ENCODE data around the gene COG5.

COG5 gene

DNA sequence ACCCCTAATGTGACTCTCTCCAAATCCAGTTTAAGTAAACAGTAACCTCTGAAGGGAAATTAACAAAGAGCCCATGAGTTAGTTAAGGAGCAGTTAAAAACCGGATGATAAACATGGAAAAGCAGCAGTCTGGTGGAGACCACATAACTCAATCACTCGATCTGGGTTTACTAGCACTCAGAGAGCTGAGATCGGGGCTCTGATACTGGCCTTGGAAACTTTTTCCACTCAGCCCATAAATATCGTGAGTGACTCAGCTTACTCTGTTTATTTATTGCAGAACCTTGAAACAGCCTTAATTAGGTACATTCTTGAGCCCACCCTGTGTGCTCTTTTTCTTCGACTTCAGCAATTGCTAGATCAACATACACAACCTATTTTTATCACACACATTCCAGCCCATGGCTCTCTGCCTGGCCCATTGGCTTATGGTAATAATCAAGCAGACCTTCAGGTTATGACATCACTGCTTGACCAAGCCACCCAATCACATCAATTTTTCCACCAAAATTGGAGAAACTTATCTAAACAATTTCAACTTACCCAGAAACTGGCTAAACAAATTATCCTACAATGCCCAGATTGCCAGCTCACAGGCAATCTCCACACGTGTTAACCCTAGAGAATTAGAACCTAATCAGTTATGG, 176.0 kb downstream of the COG5 start:
- DNase-seq: no peak

DNA sequence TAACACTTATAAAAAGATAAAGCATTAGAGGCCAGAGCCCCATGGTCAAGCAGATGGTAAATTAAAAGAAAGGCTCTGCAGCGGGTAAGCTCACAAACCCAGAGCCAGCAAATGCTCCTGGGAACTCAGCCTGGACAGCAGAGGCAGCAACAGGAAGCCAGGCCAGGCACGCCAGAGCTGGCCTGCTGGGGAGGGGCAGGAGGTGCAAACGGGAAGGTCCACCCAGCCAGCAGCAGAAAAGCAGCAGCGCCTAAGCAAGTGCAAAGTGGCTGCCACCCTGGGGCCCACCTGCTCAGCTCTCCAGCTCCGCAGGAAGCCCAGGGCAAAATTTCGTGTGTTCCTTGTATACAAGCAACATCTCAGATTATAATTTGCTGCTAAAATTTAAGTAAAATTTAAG, 176.6 kb downstream of the COG5 start:
- no peak for DNase-seq

DNA sequence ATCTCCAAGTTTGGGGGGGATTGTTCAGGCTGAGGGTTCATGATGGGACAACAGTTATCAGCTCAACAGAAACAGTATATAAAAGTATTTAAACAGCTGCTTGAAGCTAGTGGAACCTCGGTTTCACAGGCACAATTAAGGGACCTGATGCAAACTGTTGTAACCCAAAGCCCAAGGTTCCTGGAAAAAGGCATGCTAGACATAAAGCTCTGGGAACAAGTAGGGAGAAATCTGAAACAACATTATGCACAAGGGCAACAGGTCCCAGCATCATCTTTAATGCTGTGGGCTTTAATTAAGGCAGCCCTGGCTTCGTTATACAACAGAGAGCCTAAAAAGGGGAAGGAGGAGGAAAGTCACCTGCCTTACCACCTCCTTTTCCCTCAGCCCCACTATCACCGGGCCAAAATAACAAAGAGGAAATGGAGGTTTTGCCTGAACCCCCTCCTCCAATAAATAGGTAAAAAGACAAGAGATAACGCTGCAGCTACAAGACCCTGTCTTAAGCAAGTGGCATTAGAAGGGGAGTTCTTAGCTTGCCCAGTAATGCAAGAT, 177.1 kb downstream of the COG5 start:
- no peak for DNase-seq

DNA sequence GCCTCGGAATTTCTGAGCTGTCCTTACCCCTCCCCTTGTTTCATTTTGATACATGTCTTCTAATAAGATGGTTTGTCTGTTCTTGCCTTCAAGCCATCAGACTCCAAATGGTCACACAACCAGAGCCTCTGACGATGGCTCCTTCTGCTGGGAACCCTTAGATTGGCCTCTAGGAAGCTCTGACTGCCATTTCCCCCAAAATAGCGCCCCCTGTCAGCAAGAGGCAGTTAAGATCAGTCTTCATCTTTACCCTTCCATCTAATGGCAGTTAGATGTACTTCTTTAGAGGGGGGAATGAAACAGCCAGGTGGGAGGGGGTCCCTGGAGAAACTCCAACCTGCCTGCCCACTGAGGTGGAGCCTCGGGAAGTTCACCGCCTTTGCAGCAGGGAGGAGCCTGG, 179.7 kb downstream of the COG5 start:
- no peak for DNase-seq

DNA sequence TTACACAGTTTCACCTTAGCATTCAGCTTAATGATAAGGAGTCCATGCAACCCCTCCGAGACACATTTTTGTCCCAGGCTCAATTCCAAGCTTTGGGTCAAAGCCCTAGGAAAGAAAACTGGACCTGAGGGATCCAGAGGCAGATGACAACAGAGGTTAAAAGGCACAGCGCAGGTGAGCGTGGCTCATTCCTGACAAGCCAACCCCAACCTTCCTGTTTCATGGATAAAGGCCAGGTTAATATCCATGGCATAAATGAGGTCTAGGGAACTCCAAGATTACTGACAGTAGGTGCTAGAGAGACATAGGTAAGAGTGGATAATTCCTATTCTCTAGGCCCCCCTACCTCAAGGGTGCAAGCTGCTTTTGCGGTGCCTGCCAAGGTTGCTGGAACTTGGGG, 180.5 kb downstream of the COG5 start:
- DNase-seq: no peak

DNA sequence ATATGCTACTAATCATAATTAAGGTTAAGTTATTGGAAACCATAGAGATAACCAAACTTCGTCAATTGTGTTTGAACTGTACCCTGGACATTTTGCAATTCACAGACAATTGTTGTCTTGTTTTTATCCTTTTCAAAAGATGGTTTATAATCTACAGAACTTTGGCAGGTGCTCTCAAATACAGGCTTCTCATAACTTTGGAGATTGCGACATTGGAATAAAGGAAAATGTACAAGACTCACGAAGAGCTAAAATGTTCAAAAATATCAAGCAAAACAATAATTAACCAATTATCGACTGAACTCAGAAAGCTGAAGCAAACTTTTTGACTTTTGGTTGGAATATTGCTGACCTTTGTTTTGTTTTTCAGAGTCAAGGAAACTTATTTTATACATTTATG, 182.3 kb downstream of the COG5 start:
- no peak for DNase-seq

DNA sequence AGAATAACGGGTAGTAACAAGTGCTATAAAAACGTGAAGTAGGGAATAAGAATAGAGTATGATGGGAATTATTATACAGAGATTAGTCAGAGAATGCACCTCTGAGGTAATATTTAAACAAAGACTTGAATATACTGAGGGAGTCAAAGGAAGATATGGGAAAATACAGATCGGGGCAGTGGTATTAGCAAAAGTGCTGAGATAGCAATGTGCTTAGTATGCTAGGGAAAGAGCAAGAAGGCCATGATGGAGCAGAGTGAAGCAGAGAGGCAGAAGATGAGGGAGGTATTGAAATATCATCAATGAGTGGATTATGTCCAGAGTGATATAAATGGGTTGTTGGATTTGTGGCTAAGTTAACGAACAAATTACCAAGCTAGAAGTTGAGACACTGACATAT, 190.4 kb downstream of the COG5 start:
- no peak for DNase-seq

DNA sequence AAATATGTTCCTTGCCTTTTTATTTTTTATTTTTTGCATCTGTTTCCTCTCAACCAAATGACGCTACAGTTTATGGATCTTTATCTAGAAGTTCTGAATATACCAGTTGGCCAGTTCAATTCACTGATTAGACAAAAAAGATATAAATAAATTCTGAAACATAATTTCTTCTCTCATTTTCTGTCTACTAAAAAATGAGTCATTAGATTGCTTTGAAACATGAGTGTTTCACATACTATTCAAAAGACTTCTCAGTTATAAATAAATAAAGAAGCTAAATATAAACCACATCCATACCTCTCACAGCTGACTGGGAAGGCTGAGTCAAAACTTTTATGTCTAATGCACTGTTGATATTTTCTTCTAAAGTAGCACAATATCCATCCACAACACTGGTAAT, 191.4 kb downstream of the COG5 start:
- DNase-seq: no peak

DNA sequence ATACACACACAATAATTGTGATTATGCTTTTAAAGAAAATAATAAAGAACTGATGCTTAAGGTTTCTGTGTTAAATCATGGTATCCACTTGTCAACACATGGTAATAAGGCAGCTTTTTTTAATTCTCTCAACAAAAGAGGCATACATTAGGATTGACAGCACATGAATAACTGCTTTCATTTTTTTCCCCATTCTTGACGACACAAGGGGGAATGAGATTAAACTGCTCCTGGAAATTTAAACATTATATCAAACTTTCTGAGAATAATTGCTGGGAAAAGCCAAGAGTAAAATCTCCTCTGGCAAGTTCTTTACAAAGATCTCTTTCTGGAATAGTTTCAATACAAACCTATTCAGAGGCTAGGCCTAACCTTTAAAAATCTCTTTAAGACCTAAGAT, 192.9 kb downstream of the COG5 start:
- DNase-seq: no peak

DNA sequence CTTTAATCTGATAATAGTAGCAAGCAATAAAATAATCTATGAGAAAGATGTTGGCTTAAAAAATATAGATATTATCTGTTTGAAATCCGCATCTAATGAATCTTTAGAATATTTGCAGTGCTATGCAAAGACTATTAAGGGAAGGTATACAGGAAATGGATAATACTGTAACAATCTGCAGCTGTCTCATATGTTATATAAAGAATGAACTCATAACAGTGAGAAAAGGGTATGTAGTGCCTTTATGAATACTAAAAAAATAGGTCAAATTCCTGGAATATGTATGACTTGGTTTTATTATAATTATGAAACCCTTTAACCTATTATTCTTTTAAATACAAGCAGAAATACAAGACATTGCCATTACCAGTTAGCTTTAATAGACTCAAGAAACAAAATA, 198.9 kb downstream of the COG5 start:
- DNase-seq: no peak

DNA sequence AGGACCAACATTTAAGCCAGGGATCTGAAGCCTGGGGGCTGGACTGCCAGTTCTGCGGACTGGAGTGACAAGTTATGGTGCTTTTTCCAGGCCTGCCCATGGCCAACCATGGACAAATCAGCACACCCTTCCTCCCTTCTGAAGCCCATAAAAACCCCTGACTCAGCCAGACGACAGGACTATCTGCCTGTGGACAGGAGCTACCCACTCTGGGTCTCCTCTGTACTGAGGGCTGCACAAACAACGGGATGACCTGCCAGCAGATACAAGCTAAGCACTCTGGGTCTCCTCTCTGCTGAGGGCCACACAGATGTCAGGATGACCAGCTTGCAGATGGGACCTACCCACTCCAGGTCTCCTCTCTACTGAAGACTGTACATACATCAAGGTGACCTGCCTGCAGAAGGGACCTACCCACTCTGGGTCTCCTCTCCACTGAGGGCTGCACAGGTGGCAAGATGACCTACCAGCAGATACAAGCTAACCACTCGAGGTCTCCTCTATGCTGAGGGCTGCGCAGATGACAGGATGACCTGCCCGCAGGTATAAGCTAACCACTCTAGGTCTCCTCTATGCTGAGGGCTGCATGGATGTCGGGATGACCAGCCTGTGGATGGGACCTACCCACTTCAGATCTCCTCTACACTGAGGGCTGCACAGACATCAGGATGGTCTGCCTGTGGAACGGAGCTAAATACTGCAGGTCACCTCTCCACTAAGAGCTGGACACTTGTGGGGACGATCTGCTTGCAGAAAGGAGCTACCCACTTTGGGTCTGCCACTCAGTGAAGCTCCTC, 204.0 kb downstream of the COG5 start:
- DNase-seq: no peak

DNA sequence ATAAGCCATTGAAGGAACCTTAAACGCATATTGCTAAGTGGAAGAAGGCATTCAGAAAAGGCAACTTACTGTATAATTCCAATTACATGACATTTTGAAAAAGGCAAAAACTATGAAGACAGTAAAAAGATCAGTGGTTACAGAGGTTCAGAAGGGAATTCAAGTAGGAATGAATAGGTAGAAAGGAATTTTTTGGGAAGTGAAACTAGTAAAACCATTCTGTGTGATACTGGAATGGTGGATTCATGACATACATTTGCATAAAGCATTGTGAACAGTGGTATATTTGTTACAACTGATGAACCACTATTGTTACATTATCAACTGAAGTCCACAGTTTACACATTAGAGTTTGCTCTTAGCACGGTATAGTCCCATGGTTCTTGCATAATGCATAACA, 208.1 kb downstream of the COG5 start:
- DNase-seq: no peak

DNA sequence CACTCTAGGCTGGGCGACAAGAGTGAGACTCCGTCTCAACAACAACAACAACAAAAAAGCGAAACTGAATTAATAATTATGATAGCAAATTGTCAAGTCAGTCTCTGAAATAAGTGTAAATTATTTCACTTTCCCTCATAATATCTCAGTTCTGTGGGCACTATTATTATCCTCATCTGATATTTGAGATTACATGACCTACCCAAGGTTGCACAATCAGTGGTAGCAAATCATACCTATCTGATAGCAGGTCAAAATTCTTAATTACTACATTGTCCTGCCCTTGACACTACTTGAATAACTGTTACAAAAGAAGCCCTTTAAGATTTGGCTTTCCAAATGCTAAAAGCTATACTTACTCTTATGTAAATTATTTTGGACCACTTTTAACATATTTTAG, 209.1 kb downstream of the COG5 start:
- DNase-seq: no peak

DNA sequence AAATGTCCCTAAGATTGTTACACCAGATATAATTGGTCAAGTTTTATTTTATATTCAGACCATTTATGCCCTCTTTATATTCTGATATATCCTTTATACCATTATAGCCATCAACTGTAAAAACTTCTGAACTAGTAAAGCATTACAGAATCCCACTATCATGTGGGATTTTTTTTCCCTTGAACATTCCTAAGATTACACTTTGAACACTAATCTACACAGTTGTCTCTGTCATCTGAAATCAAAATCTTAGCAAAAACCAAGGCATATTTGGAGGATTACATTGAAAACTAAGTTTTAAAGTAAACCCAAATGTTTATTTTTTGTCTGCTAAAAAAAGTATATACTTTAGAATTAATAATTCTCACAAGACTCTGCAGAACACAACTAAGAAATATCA, 210.0 kb downstream of the COG5 start:
- DNase-seq: no peak

DNA sequence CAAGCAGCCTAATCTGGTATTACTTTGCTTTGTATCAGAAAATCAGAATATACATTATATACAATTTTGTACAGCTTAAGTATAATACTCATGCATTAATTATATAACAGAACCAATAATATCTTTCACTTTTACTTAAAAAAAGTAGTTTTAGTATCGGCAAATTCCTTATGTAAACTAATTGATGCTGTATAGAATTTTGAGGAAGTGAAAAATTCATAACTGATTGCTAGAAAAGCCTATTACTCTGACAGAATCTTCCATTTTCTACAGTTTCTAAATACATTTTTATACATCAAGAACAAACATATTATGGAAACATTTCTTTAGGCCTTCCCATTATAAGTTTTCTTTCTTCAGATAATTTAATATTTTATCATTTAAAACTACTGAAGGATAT, 217.8 kb downstream of the COG5 start:
- DNase-seq: no peak

DNA sequence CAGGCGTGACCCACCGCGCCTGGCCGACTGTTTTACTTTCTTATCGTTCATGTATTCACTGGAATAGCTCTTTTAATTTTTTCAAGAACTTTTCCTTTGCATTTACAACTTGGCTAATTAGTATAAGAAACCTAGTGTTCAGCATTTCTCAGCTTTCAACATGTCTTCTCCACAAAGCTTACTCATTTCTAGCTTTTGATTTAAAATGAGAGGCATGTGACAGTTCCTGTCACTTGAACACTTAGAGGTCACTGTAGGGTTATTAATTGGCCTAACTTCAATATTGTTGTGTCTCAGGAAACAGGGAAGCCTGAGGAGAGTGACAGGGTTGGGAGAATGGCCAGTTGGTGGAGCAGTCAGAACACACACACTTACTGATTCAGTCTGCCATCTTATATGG, 218.9 kb downstream of the COG5 start:
- DNase-seq: no peak

DNA sequence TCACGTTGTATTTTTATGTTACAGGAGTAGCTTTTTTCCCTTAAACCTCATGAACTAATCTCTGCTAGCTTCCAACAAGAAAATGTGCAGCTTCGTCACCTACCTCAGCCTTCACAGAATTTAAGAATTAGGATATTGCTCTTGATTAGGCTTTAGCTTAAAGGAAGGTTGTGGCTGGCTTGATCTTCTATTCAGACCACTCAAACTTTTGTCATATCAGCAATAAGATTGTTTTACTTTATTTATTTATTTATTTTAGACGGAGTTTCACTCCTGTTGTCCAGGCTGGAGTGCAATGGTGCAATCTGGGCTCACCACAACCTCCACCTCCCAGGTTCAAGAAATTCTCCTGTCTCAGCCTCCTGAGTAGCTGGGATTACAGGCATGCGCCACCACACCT, 219.4 kb downstream of the COG5 start:
- no peak for DNase-seq

DNA sequence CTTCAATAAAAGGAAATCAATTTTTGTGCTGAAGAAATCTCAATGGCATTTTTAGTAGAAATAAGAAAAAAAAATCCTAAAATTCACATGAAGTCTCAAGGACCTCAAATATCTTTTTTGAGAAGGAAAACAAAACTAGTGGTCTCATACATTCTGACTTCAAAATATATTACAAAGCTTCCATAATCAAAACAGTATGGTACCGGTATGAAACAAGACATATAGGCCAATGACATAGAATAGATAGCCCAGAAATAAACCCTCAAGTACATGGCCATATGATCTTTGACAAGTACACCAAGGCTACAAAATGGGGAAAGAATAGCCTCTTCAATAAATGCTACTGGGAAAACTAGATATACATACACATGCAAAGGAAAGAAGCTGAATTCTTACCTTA, 225.6 kb downstream of the COG5 start:
- DNase-seq: no peak

DNA sequence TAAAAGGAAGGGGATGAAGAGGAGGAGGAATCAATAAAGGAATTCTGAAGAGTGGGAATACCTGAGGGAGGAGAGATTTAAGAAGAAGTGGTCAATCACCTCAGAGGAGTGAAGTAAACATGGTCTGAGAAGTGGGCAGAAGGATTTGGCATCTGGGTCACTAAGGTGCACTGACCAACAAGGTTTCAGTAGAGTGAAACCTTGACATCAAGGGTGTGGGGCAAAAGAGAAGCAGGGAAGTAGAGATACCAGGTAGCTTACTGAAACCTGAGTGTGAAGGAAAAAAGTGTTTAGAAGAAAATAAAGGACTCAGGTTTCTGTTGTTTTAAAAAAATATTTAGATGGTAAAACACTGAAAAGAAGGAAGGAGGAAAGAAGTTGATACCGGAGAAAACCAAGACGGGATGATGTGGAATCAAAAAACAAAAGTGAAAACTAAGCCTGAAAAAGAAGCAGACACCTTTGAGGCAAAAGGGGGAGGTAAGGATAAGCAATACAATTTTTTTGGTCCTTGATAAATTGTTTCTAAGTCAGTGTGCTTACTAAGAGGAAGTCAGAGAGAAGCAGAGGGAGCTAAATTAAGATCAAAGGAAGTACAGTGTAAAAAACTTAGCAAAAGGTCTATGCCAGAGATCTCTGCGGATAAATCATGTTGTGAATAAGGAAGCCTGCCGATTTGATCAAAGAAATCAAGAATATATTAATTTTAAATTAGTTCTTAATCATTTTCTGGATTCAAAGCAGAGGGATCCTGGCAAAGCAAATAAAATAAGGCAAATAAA, 231.0 kb downstream of the COG5 start:
- no peak for DNase-seq

DNA sequence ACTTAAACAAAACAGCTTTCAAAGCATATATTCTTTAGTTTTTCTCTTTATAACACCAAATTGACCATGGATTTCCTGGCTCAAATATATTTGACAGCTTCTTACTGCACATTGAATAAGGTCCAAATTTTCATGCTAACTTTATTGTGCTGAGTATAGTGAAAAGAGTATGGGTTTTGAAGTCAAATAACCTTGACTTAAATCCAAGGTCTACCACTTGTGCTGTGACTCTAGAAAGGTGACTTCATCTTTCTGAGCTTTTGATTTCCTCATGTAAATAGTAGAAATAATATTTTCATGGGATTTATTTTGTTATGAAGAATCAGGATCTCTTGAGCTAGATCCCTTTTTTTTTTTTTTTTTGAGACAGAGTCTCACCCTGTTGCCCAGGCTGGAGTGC, 233.2 kb downstream of the COG5 start:
- no peak for DNase-seq

DNA sequence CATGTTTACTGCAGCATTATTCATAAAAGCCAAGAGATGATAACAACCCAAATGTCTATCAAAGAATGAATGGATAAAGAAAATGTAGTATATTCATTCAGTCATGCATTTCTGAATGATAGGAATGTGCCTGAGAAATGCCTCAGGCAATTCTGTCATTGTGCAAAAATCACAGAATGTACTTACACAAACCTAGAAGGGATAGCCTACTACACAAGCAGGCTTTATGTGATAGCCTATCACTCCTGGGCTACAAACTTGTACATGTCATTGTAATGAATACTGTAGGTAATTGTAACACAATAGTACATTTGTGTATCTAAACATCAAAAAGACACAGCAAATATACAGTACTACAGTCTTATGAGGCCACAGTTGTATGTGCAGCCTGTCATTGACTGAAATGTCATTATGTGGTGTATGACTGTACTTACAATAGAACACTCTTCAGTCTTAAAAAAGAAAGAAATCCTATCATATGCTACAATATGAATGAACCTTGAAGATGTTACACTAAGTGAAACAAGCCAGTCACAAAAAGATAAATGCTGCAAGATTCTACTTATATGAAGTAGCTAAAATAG, 235.6 kb downstream of the COG5 start:
- no peak for DNase-seq

DNA sequence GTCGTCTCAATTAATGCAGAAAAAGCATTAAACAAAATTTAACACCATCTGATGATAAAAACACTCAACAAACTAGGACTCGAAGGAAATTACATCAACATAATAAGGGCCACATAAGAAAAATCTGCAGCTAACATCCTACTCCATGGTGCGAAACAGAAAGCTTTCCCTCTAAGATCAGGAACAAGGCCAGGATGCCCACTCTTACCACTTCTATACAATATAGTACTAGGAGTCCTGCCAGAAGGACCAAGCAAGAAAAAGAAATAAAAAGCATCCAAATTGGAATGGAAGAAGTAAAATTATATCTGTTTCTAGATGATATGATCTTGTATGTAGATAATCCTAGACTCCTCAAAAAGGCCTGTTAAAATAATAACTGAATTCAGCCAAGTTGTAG, 237.7 kb downstream of the COG5 start:
- no peak for DNase-seq

DNA sequence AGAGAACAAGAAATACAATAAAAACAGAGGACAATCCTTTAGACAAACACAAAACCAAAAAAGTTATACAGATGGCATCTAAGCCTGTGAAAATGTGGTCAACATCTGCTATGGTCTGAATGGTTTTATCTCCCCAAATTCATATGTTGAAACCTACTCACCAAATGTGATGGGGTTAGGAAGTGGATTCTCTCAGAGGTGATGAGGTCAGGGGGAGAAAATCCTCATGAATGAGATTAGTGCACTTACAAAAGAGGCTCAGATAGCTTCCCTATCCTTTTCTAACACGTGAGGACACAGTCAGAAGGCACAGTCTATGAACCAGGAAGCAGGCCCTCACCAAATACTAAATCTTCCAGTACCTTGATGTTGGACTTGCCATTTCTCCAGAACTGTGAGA, 241.7 kb downstream of the COG5 start:
- DNase-seq: no peak
